ENCODE data around the gene DNAH11. TPM values are rescaled to one million over a fixed set of nuclear protein-coding genes. Genes with fewer than 3 reads are reported as not detected.
"Not testable (repeated sequence)": the region's sequence is repeated elsewhere in the genome, so short reads cannot be mapped to it uniquely, and the experiment has no call there.

DNAH11 gene
- total and polyA plus RNA-seq, 5 donors from 2014 or later = 0.34 to 0.65 TPM; not detected in 3

DNA sequence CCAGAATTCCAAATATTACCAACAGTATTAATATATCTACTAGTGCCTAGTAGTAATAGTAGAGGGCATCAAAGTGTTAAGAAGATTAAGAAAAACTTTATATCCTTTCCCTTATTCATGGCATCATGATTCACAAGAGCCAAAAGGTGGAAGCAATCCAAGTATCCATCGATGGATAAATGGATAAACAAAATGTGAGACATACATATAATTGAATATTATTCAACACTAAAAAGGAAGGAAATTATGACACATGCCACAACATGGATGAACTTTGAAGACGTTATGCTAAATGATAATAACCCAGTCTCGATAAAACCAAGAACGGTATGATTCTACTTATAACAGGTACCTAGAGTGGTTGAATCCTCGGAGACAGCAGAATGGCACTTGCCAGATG lies 379.8 kb downstream of the DNAH11 start:
- Mint-ChIP-seq H3K4me1 (peaks cover 0 to 24% (median 7%) of the 10 kb centered on the region in 4 donors), H3K27me3 (peaks cover 4% of the 10 kb centered on the region), H3K36me3 (peaks cover 7% of the 10 kb centered on the region), H3K4me3 (no peak overlapping the region), H3K27ac (no peak overlapping the region), H3K9me3 (peaks cover 0 to 5% (median 0%) of the 10 kb centered on the region in 7 donors)
- Histone ChIP-seq H3K9me3 (ENCODE audit: control insufficient read depth in 2 of 2, low read length in 2 of 2) (no peaks in the 10 kb centered on the region), H3K4me1 (ENCODE audit: control insufficient read depth, insufficient read depth, low read length, poor library complexity, severe bottlenecking) (no peaks in the 10 kb centered on the region), H3K27me3 (ENCODE audit: control insufficient read depth, insufficient read depth, low read length) (no peaks in the 10 kb centered on the region), H3K4me3 (ENCODE audit: low read depth, low read length) (no peak overlapping the region), H3K27ac (ENCODE audit: insufficient read depth, low read length, poor library complexity, severe bottlenecking) (no peak overlapping the region), H3K36me3 (ENCODE audit: control insufficient read depth, insufficient read depth, low read length) (no peaks in the 10 kb centered on the region)
- DNase-seq (no peak), ATAC-seq (ENCODE audit: low read depth in 2 of 2) (no peak)

DNA sequence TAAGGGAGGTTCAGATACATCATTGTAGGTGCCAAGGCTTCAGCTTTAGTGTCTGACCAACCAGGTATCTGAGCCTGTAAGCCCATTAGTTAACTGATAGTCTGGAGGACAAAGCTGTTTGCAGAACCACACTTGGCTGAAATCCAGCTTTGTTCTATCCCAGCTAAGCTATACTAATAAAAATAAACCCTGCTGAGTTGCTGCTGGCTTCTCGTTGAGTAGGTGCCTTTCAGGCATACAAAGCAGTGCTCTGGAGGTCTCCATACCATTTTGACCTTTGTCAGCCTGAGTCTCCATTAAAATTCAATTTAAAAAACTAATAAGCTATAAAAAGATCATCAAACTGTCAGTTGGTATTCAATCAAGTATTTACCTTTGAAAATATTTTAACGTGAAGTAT lies 380.8 kb downstream of the DNAH11 start:
- Mint-ChIP-seq H3K9me3 (peaks cover 0 to 8% (median 0%) of the 10 kb centered on the region in 7 donors), H3K4me1 (peaks cover 0 to 24% (median 8%) of the 10 kb centered on the region in 4 donors), H3K27ac (no peak overlapping the region), H3K36me3 (peaks cover 11% of the 10 kb centered on the region), H3K4me3 (no peak overlapping the region), H3K27me3 (peaks cover 4% of the 10 kb centered on the region)
- ATAC-seq (ENCODE audit: low read depth in 2 of 2) (no peak), DNase-seq (no peak)
- no peaks in the 10 kb centered on the region for H3K9me3 ChIP-seq (ENCODE audit: control insufficient read depth in 2 of 2, low read length in 2 of 2)
- no peak overlapping the region for H3K4me3 ChIP-seq (ENCODE audit: low read depth, low read length)
- H3K36me3 ChIP-seq (ENCODE audit: control insufficient read depth, insufficient read depth, low read length) = no peaks in the 10 kb centered on the region
- no peaks in the 10 kb centered on the region for H3K27me3 ChIP-seq (ENCODE audit: control insufficient read depth, insufficient read depth, low read length)
- H3K4me1 ChIP-seq (ENCODE audit: control insufficient read depth, insufficient read depth, low read length, poor library complexity, severe bottlenecking) = no peaks in the 10 kb centered on the region
- H3K27ac ChIP-seq (ENCODE audit: insufficient read depth, low read length, poor library complexity, severe bottlenecking) = no peak overlapping the region

DNA sequence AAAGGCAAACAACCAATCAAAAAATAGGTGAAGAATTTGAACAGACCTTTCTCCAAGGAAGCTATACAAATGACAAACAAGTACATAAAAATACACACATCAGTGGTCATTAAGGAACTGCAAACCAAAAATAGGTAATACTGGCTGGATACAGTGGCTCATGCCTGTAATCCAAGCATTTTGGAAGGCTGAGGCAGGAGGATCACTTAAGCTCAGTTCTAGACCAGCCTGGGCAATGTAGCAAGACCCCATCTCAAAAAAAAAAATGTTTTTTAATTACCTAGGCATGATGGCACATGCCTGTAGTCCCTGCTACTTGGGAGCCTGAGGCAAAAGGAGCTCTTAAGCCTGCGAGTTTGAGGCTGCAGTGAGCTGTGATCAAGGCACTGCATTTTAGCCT lies 383.6 kb downstream of the DNAH11 start:
- Mint-ChIP-seq H3K36me3 (peaks cover 16% of the 10 kb centered on the region), H3K4me3 (no peak overlapping the region), H3K27ac (no peak overlapping the region), H3K9me3 (peaks cover 0 to 24% (median 4%) of the 10 kb centered on the region in 7 donors), H3K4me1 (peaks cover 0 to 25% (median 10%) of the 10 kb centered on the region in 4 donors), H3K27me3 (peaks cover 4% of the 10 kb centered on the region)
- Histone ChIP-seq H3K4me1 (ENCODE audit: control insufficient read depth, insufficient read depth, low read length, poor library complexity, severe bottlenecking) (no peaks in the 10 kb centered on the region), H3K27me3 (ENCODE audit: control insufficient read depth, insufficient read depth, low read length) (no peaks in the 10 kb centered on the region), H3K27ac (ENCODE audit: insufficient read depth, low read length, poor library complexity, severe bottlenecking) (no peak overlapping the region), H3K4me3 (ENCODE audit: low read depth, low read length) (no peak overlapping the region), H3K36me3 (ENCODE audit: control insufficient read depth, insufficient read depth, low read length) (no peaks in the 10 kb centered on the region), H3K9me3 (ENCODE audit: control insufficient read depth in 2 of 2, low read length in 2 of 2) (no peaks in the 10 kb centered on the region)
- ATAC-seq (ENCODE audit: low read depth in 2 of 2) = no peak
- DNase-seq = no peak

DNA sequence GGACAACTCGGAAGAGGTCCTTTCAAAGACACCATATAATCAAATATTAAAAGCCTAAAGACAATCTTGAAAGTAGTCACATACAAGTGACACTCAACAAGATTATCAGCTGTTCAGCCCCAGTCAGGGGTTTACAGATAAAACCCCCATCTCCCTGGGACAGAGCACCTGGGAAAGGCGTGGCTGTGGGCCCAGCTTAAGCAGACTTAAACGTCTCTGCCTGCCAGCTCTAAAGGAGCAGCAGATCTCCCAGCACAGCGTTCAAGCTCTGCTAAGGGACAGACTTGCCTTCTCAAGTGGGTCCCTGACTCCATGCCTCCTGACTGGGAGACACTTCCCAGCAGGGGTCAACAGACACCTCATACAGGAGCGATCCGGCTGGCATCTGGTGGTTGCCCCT lies 384.9 kb downstream of the DNAH11 start:
- no peaks in the 10 kb centered on the region for H3K27me3 ChIP-seq (ENCODE audit: control insufficient read depth, insufficient read depth, low read length)
- no peak overlapping the region for H3K4me3 Mint-ChIP-seq
- no peaks in the 10 kb centered on the region for H3K36me3 ChIP-seq (ENCODE audit: control insufficient read depth, insufficient read depth, low read length)
- H3K9me3 ChIP-seq (ENCODE audit: control insufficient read depth in 2 of 2, low read length in 2 of 2) = no peaks in the 10 kb centered on the region
- no peak overlapping the region for H3K4me3 ChIP-seq (ENCODE audit: low read depth, low read length)
- H3K4me1 Mint-ChIP-seq = peaks cover 0 to 20% (median 10%) of the 10 kb centered on the region in 4 donors
- H3K27ac Mint-ChIP-seq = no peak overlapping the region
- H3K4me1 ChIP-seq (ENCODE audit: control insufficient read depth, insufficient read depth, low read length, poor library complexity, severe bottlenecking) = no peaks in the 10 kb centered on the region
- H3K9me3 Mint-ChIP-seq = peaks cover 0 to 24% (median 4%) of the 10 kb centered on the region in 7 donors
- DNase-seq (no peak), ATAC-seq (ENCODE audit: low read depth in 2 of 2) (no peak)
- peaks cover 4% of the 10 kb centered on the region for H3K27me3 Mint-ChIP-seq
- H3K36me3 Mint-ChIP-seq = peaks cover 16% of the 10 kb centered on the region
- H3K27ac ChIP-seq (ENCODE audit: insufficient read depth, low read length, poor library complexity, severe bottlenecking) = no peak overlapping the region

DNA sequence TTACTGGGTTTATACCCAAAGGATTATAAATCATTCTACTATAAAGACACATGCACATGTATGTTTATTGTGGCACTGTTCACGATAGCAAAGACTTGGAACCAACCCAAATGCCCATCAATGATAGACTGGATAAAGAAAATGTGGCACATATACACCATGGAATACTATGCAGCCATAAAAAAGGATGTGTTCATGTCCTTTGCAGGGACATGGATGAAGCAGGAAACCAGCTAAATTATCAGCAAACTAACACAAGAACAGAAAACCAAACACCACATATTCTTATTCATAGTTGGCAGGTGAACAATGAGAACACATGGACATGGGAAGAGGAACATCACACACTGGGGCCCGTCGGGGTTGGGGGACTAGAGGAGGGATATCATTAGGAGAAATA lies 390.5 kb downstream of the DNAH11 start:
- not testable (repeated sequence) for DNase-seq; H3K27ac ChIP-seq (ENCODE audit: insufficient read depth, low read length, poor library complexity, severe bottlenecking); H3K4me3 ChIP-seq (ENCODE audit: low read depth, low read length); H3K4me3 Mint-ChIP-seq; H3K9me3 ChIP-seq (ENCODE audit: control insufficient read depth in 2 of 2, low read length in 2 of 2); H3K27ac Mint-ChIP-seq; H3K36me3 ChIP-seq (ENCODE audit: control insufficient read depth, insufficient read depth, low read length); H3K27me3 Mint-ChIP-seq; H3K4me1 ChIP-seq (ENCODE audit: control insufficient read depth, insufficient read depth, low read length, poor library complexity, severe bottlenecking); H3K27me3 ChIP-seq (ENCODE audit: control insufficient read depth, insufficient read depth, low read length); ATAC-seq (ENCODE audit: low read depth in 2 of 2)
- H3K9me3 Mint-ChIP-seq = peaks cover 0 to 19% (median 4%) of the 10 kb centered on the region in 7 donors
- H3K4me1 Mint-ChIP-seq = peaks cover 15 to 33% (median 17%) of the 10 kb centered on the region in 4 donors
- peaks cover 25% of the 10 kb centered on the region for H3K36me3 Mint-ChIP-seq

DNA sequence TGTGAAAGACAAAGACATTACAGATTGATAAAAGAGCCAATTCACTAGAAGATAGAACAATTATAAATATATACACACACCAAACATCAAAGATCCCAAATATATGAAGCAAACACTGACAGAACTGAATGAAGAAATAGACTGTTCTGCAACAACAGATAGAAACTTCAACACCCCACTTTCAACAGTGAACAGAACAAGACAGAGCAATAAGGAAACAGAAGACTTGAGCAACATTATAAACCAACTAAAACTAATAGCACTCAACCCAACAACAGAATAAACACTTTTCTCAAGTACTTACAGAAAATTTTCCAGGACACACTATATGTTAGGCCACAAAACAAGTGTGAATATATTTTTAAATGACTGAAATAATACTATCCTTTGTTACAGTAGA lies 392.0 kb downstream of the DNAH11 start:
- no peak for ATAC-seq (ENCODE audit: low read depth in 2 of 2)
- no peak for DNase-seq
- Mint-ChIP-seq H3K4me3 (peak overlapping the region in 1 of 4 donors; percentile 48), H3K27ac (no peak overlapping the region), H3K4me1 (peaks cover 25 to 43% (median 28%) of the 10 kb centered on the region in 4 donors), H3K36me3 (peaks cover 18% of the 10 kb centered on the region), H3K9me3 (peaks cover 0 to 10% (median 3%) of the 10 kb centered on the region in 7 donors), H3K27me3 (no peaks in the 10 kb centered on the region)
- Histone ChIP-seq H3K36me3 (ENCODE audit: control insufficient read depth, insufficient read depth, low read length) (no peaks in the 10 kb centered on the region), H3K27ac (ENCODE audit: insufficient read depth, low read length, poor library complexity, severe bottlenecking) (no peak overlapping the region), H3K4me3 (ENCODE audit: low read depth, low read length) (no peak overlapping the region), H3K9me3 (ENCODE audit: control insufficient read depth in 2 of 2, low read length in 2 of 2) (no peaks in the 10 kb centered on the region), H3K27me3 (ENCODE audit: control insufficient read depth, insufficient read depth, low read length) (no peaks in the 10 kb centered on the region), H3K4me1 (ENCODE audit: control insufficient read depth, insufficient read depth, low read length, poor library complexity, severe bottlenecking) (no peaks in the 10 kb centered on the region)

DNA sequence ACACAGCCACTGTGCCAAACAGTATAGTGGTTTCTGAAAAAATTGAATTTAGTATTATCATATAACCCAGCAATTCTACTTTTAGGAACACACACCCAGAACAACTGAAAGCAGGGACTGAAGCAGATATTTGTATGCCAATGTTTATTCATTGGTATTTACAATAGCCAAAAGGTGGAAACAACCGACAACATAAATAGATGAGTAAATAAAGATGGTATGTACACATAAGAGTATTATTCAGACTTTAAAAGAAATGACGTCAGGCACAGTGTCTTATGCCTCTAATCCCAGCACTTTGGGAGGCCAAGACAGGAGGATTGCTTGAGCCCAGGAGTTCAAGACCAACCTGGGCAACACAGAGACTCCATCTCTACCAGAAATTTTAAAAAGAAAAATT lies 395.6 kb downstream of the DNAH11 start:
- Mint-ChIP-seq H3K4me3 (peak overlapping the region in 1 of 4 donors; percentile 25), H3K36me3 (peaks cover 15% of the 10 kb centered on the region), H3K27me3 (no peaks in the 10 kb centered on the region), H3K9me3 (peaks cover 0 to 8% (median 2%) of the 10 kb centered on the region in 7 donors), H3K27ac (no peak overlapping the region), H3K4me1 (peaks cover 35 to 71% (median 51%) of the 10 kb centered on the region in 4 donors)
- Histone ChIP-seq H3K9me3 (ENCODE audit: control insufficient read depth in 2 of 2, low read length in 2 of 2) (no peaks in the 10 kb centered on the region), H3K36me3 (ENCODE audit: control insufficient read depth, insufficient read depth, low read length) (no peaks in the 10 kb centered on the region), H3K27ac (ENCODE audit: insufficient read depth, low read length, poor library complexity, severe bottlenecking) (no peak overlapping the region), H3K4me1 (ENCODE audit: control insufficient read depth, insufficient read depth, low read length, poor library complexity, severe bottlenecking) (peaks cover 15% of the 10 kb centered on the region), H3K27me3 (ENCODE audit: control insufficient read depth, insufficient read depth, low read length) (no peaks in the 10 kb centered on the region), H3K4me3 (ENCODE audit: low read depth, low read length) (no peak overlapping the region)
- no peak for DNase-seq
- no peak for ATAC-seq (ENCODE audit: low read depth in 2 of 2)

DNA sequence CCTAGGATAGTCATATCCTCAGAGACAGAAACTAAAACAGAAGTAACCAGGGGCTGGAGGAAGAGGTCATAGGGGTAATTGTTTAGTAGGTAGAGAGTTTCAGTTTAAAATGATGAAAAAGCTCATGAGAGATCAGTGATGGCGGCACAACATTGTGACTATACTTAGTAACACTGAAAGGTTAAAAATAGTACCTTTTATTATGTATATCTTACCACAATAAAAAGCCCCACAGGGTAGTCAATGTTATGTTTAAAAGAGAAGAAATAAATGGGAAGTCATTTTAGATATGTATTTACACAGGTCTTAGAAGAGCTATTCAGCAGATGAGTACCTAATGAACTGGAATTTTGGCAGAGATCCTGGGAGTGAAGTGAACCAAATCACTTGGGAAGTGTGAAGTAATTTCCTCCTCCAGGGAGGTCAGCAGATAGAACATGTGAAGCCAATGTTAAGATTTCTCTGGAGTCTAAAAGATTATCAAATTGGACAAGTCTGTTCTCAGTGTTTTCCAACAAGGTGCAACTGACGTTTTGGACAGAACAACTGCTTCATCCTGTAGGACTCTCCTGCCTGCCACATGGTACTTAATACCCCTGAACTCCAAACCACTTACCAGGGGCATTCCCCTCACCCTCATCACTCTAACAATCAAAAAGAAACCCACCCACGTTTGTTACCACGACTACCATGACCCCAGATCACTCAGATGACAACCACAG lies 396.5 kb downstream of the DNAH11 start:
- Mint-ChIP-seq H3K4me3 (peak overlapping the region in 3 of 4 donors; percentile 2 to 43 (median 36)), H3K4me1 (peaks cover 32 to 74% (median 52%) of the 10 kb centered on the region in 4 donors), H3K9me3 (peaks cover 0 to 8% (median 0%) of the 10 kb centered on the region in 7 donors), H3K36me3 (peaks cover 15% of the 10 kb centered on the region), H3K27me3 (no peaks in the 10 kb centered on the region), H3K27ac (peak overlapping the region in 2 of 3 donors; percentile 62 to 68)
- H3K36me3 ChIP-seq (ENCODE audit: control insufficient read depth, insufficient read depth, low read length) = no peaks in the 10 kb centered on the region
- no peaks in the 10 kb centered on the region for H3K27me3 ChIP-seq (ENCODE audit: control insufficient read depth, insufficient read depth, low read length)
- peak; percentile 23 to 36 for ATAC-seq (ENCODE audit: low read depth in 2 of 2)
- H3K9me3 ChIP-seq (ENCODE audit: control insufficient read depth in 2 of 2, low read length in 2 of 2) = no peaks in the 10 kb centered on the region
- H3K4me1 ChIP-seq (ENCODE audit: control insufficient read depth, insufficient read depth, low read length, poor library complexity, severe bottlenecking) = peaks cover 21% of the 10 kb centered on the region
- DNase-seq = peak in 1 of 3 donors; percentile 52
- no peak overlapping the region for H3K27ac ChIP-seq (ENCODE audit: insufficient read depth, low read length, poor library complexity, severe bottlenecking)
- H3K4me3 ChIP-seq (ENCODE audit: low read depth, low read length) = no peak overlapping the region

Measured in CD4-positive, CD25-positive, alpha-beta regulatory T cell (primary cell).